Natural killer cell (primary cell): ENCODE results near the gene KCNQ2. TPM values are rescaled to one million over a fixed set of nuclear protein-coding genes. Genes with fewer than 3 reads are reported as not detected.

Experiments used
- ATAC-seq, 3 donors: fragments of 150-1000 bp in 2 of 3; fragments of 200-7000 bp in 1 of 3; cut with Tn5 transposase; 1 replicate in 1 of 3; 2 replicates in 2 of 3; pipeline ENCODE4 v1.10.0; 2021; ENCODE audit warnings: mild to moderate bottlenecking in 2 of 3, moderate library complexity in 2 of 3
- DNase-seq, 2 donors: peaks; one replicate each; pipeline versions ENCODE4 v3.0.0 to v3.0.0-alpha.2; 2013 to 2021; ENCODE audit warnings: mixed read lengths in 1 of 2
- H3K27ac ChIP-seq: one replicate; pipeline ENCODE4 v1.5.1; 2013; ENCODE audit warnings: mild to moderate bottlenecking, low read length
- H3K27me3 ChIP-seq: one replicate; pipeline ENCODE4 v1.6.1; 2013; ENCODE audit warnings: low read length; ENCODE audit not compliant: control insufficient read depth, insufficient read depth
- H3K36me3 ChIP-seq: one replicate; pipeline ENCODE4 v1.6.1; 2013; ENCODE audit warnings: low read length; ENCODE audit not compliant: control insufficient read depth, insufficient read depth
- H3K4me1 ChIP-seq: one replicate; pipeline ENCODE4 v1.6.1; 2013; ENCODE audit warnings: low read length; ENCODE audit not compliant: control insufficient read depth, insufficient read depth
- H3K4me3 ChIP-seq: one replicate; pipeline ENCODE4 v1.5.1; 2013; ENCODE audit warnings: low read length
- H3K9me3 ChIP-seq: one replicate; pipeline ENCODE4 v1.6.1; 2013; ENCODE audit warnings: low read length; ENCODE audit not compliant: control insufficient read depth, insufficient read depth
- H3K27ac Mint-ChIP-seq, 2 donors: one replicate each; pipeline ENCODE4 v1.8.0; 2022; ENCODE audit warnings: mild to moderate bottlenecking in 2 of 2, mixed read lengths in 2 of 2, moderate library complexity in 1 of 2
- H3K27me3 Mint-ChIP-seq, 2 donors: one replicate each; pipeline ENCODE4 v1.8.0; 2022; ENCODE audit warnings: low read depth in 2 of 2, mixed read lengths in 2 of 2
- H3K36me3 Mint-ChIP-seq: one replicate; pipeline ENCODE4 v1.8.0; 2022; ENCODE audit warnings: mixed read lengths
- H3K4me1 Mint-ChIP-seq, 2 donors: one replicate each; pipeline ENCODE4 v1.8.0; 2022; ENCODE audit warnings: mixed read lengths in 2 of 2
- H3K4me3 Mint-ChIP-seq: one replicate; pipeline ENCODE4 v1.8.0; 2022; ENCODE audit warnings: mild to moderate bottlenecking, moderate library complexity, mixed read lengths
- H3K9me3 Mint-ChIP-seq, 2 donors: one replicate each; pipeline ENCODE4 v1.8.0; 2022; ENCODE audit warnings: mixed read lengths in 2 of 2
- WGBS: methylation state at CpG from one replicate; pipeline ENCODE4 v1.1.7; 2013; ENCODE audit warnings: missing lambda C conversion rate; ENCODE audit not compliant: insufficient coverage; 5-methylcytosine and 5-hydroxymethylcytosine counted together
- intact Hi-C: fragments of 100-400 bp; cut with micrococcal nuclease; formaldehyde crosslinking; loops from one replicate; pipeline ENCODE4 v1.14.2; 2022
- total RNA-seq, 4 donors: library from RNA; stranded (reverse); fragments of 120-200 nt in 1 of 4; gene quantifications; one replicate each; pipeline versions ENCODE4 v1.2.3 to v1.2.4, GENCODE V29; 2013 to 2022
- TF ChIP-seq, protein P1 (sequence below): fragments of 200-600 bp; IDR thresholded peaks from one replicate; pipeline ENCODE4 v1.8.0; 2022; ENCODE audit warnings: antibody characterized with exemption

The KCNQ2 gene
- total RNA-seq, 3 donors from 2014 or later (not counting 1 experiment from before 2014, with no cell fraction given) = not detected

DNA sequence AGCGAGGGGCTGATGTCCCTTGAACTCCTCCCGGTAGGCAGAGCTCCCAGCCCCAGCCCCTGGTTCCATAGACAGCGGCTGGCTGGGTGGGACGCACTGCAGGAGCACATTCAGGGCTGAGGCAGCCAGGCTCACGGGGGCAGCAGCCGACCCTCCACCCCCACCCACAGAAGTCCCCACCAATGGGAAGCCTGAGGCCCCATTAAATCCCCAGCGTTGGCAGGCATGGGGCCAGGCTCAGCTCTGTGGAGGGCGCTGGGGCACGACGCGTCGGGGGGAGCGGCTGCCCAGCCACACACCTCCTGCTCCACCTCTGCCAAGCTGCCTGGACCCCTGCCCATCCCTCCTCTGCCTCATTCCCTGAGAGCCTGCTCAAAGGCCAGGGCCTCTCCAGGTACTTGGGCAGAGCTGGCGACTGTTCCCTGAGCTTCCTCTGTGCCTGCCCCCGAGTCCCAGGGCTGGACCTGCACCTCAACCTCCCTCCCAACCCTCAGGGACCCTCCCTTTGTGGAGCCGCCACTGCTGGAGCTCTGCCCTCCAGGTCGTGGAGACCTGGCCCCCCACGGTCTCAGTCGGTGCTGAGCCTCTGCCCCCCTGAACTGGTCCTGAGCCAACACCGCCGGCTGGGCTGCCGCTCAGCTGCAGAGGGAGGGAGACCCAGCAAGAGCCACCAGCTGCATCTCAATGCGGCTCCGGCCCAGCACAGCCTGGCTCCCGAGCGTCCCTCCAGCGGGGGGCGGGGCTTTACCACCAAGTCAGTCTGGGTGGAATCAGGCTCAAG lies 120.5 kb downstream of the KCNQ2 start:
- H3K27ac Mint-ChIP-seq = no peak overlapping the region

DNA sequence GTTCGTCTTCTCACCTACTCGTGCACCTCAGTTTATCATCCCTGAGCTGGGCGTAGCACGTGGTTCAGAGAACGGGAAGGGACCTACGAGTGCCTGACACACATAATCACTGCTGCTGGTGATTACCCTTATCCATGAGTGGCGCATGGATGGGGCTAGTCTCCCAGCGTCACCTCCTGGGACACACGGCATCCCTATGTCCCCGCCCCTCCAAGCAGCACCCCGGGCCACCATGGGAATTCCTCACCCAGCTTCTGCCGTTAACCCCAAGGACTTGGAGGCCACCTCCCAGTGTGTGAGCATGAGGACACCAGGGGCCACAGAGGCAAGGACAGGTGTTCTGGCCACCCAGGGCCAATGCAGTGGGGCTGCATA lies 121.1 kb downstream of the KCNQ2 start:
- H3K27me3 ChIP-seq = no peaks in the 10 kb centered on the region
- Mint-ChIP-seq H3K27me3 (peaks cover 0 to 2% of the 10 kb centered on the region in 2 donors), H3K27ac (no peak overlapping the region), H3K9me3 (peaks cover 0 to 3% of the 10 kb centered on the region in 2 donors), H3K36me3 (no peaks in the 10 kb centered on the region), H3K4me1 (no peaks in the 10 kb centered on the region), H3K4me3 (no peak overlapping the region)
- no peak overlapping the region for H3K27ac ChIP-seq
- H3K4me3 ChIP-seq = no peak overlapping the region
- WGBS = 89% methylated on average over 12 of the region's 12 CpGs
- intact Hi-C loops = no loop called here
- no peaks in the 10 kb centered on the region for H3K36me3 ChIP-seq
- no peaks in the 10 kb centered on the region for H3K4me1 ChIP-seq
- ATAC-seq (no peak), DNase-seq (no peak)
- no peaks in the 10 kb centered on the region for H3K9me3 ChIP-seq
- TF ChIP-seq, protein P1, sequence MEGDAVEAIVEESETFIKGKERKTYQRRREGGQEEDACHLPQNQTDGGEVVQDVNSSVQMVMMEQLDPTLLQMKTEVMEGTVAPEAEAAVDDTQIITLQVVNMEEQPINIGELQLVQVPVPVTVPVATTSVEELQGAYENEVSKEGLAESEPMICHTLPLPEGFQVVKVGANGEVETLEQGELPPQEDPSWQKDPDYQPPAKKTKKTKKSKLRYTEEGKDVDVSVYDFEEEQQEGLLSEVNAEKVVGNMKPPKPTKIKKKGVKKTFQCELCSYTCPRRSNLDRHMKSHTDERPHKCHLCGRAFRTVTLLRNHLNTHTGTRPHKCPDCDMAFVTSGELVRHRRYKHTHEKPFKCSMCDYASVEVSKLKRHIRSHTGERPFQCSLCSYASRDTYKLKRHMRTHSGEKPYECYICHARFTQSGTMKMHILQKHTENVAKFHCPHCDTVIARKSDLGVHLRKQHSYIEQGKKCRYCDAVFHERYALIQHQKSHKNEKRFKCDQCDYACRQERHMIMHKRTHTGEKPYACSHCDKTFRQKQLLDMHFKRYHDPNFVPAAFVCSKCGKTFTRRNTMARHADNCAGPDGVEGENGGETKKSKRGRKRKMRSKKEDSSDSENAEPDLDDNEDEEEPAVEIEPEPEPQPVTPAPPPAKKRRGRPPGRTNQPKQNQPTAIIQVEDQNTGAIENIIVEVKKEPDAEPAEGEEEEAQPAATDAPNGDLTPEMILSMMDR = no peak

More for the DNA sequence above, 120.5 kb downstream of the KCNQ2 start:
- H3K36me3 ChIP-seq = no peaks in the 10 kb centered on the region
- H3K36me3 Mint-ChIP-seq = no peaks in the 10 kb centered on the region
- peaks cover 0 to 2% of the 10 kb centered on the region in 2 donors for H3K27me3 Mint-ChIP-seq
- no peak overlapping the region for H3K4me3 Mint-ChIP-seq
- DNase-seq (no peak), ATAC-seq (no peak)
- H3K27ac ChIP-seq = no peak overlapping the region
- WGBS = 53% methylated on average over 28 of the region's 28 CpGs
- H3K9me3 ChIP-seq = no peaks in the 10 kb centered on the region
- H3K9me3 Mint-ChIP-seq = peaks cover 0 to 3% of the 10 kb centered on the region in 2 donors
- intact Hi-C loops = no loop called here
- no peaks in the 10 kb centered on the region for H3K4me1 ChIP-seq
- TF ChIP-seq, protein P1 = no peak
- H3K27me3 ChIP-seq = no peaks in the 10 kb centered on the region
- no peak overlapping the region for H3K4me3 ChIP-seq
- no peaks in the 10 kb centered on the region for H3K4me1 Mint-ChIP-seq

- H3K27ac Mint-ChIP-seq = no peak overlapping the region
These were observed 121.7 kb downstream of the KCNQ2 start for GRCh38 chr20:63350597-63351325.

More at GRCh38 chr20:63350597-63351325, 121.7 kb downstream of the KCNQ2 start:
- peaks cover 0 to 2% of the 10 kb centered on the region in 2 donors for H3K27me3 Mint-ChIP-seq
- no peak for ATAC-seq
- H3K36me3 Mint-ChIP-seq = no peaks in the 10 kb centered on the region
- H3K9me3 ChIP-seq = no peaks in the 10 kb centered on the region
- no peak overlapping the region for H3K4me3 Mint-ChIP-seq
- 86% methylated on average over 46 of the region's 46 CpGs for WGBS
- H3K4me1 ChIP-seq = no peaks in the 10 kb centered on the region
- no peak for DNase-seq
- H3K4me1 Mint-ChIP-seq = no peaks in the 10 kb centered on the region
- H3K4me3 ChIP-seq = no peak overlapping the region
- TF ChIP-seq, protein P1 = no peak
- no peak overlapping the region for H3K27ac ChIP-seq
- peaks cover 0 to 3% of the 10 kb centered on the region in 2 donors for H3K9me3 Mint-ChIP-seq
- H3K36me3 ChIP-seq = no peaks in the 10 kb centered on the region
- intact Hi-C loops = no loop called here
- no peaks in the 10 kb centered on the region for H3K27me3 ChIP-seq

Other genes starting within 250 kb of the KCNQ2 start
- gene BIRC7, start 236.8 kb downstream of the KCNQ2 start, total RNA-seq = not detected
- not detected for gene NKAIN4, start 218.2 kb downstream of the KCNQ2 start, total RNA-seq
- 100 to 1,000 TPM; 118 to 138 (median 127) TPM for gene ARFGAP1, start 199.8 kb downstream of the KCNQ2 start, total RNA-seq
- gene COL20A1, start 179.5 kb downstream of the KCNQ2 start, total RNA-seq = under 1 TPM in 2 of 3 donors, not detected in 1; 0.12 to 0.33 TPM
- gene CHRNA4, start 111.3 kb downstream of the KCNQ2 start, total RNA-seq = not detected
- gene EEF1A2, start 26.4 kb upstream of the KCNQ2 start, total RNA-seq = under 1 TPM; 0.14 to 0.86 (median 0.35) TPM
- 100 to 1,000 TPM in 2 of 3 donors, 10 to 100 TPM in 1; 95.5 to 197 (median 159) TPM for gene PPDPF, start 48.1 kb upstream of the KCNQ2 start, total RNA-seq
- under 1 TPM in 2 of 3 donors, not detected in 1; 0.16 to 0.48 TPM for gene PTK6, start 64.7 kb upstream of the KCNQ2 start, total RNA-seq
- under 1 TPM in 2 of 3 donors, not detected in 1; 0.16 to 0.23 TPM for gene SRMS, start 75.1 kb upstream of the KCNQ2 start, total RNA-seq
- under 1 TPM; 0.19 to 0.75 (median 0.25) TPM for gene FNDC11, start 81.5 kb upstream of the KCNQ2 start, total RNA-seq
- 10 to 100 TPM; 85.2 to 90.7 (median 89.4) TPM for gene HELZ2, start 101.6 kb upstream of the KCNQ2 start, total RNA-seq
- gene GMEB2, start 154.4 kb upstream of the KCNQ2 start, total RNA-seq = 10 to 100 TPM; 11.7 to 15.1 (median 14.6) TPM
- 10 to 100 TPM in 1 of 3 donors, 1 to 10 TPM in 2; 6.7 to 12.9 (median 8.3) TPM for gene STMN3, start 180.8 kb upstream of the KCNQ2 start, total RNA-seq
- 10 to 100 TPM; 36.3 to 52.0 (median 40.4) TPM for gene RTEL1, start 185.7 kb upstream of the KCNQ2 start, total RNA-seq
- gene TNFRSF6B, start 224.0 kb upstream of the KCNQ2 start, total RNA-seq = not detected
- gene ARFRP1, start 235.3 kb upstream of the KCNQ2 start, total RNA-seq = 10 to 100 TPM; 43.9 to 55.8 (median 50.6) TPM
- gene ZGPAT, start 235.4 kb upstream of the KCNQ2 start, total RNA-seq = 10 to 100 TPM; 39.3 to 47.7 (median 46.1) TPM